Measurements from ENCODE around the gene NEURL1. TPM values are rescaled to one million over a fixed set of nuclear protein-coding genes. Genes with fewer than 3 reads are reported as not detected.

The NEURL1 gene
- total and polyA plus RNA-seq, 4 donors: 0.14 to 2.0 (median 0.74) TPM

DNA sequence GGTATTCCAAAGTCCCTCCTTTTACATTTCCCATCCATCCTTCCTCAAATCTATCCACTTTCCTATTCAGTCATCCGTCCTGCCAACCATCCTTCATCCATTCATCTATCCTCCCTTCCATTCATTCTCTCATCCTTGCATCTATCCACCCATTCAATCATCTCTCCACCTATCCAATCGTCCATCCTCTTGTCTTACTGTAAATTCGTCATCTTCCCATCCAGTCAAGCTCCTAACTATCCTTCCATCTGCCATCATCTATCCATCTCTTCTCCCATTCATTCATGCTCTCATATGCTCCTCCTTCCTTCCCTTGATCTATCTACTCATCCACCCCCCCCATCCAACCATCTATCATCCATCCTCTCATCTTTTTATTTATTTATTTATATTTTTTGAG is 19.4 kb upstream of the NEURL1 start:
- Histone ChIP-seq H3K9me3 (ENCODE audit: control insufficient read depth in 4 of 4, insufficient read depth in 3 of 4, low read length in 3 of 4) (no peaks in the 10 kb centered on the region), H3K4me3 (no peak overlapping the region), H3K27me3 (ENCODE audit: control insufficient read depth in 3 of 3, insufficient read depth in 3 of 3, low read length in 2 of 3) (no peaks in the 10 kb centered on the region), H3K36me3 (ENCODE audit: control insufficient read depth in 4 of 4, insufficient read depth in 4 of 4, low read length in 4 of 4) (no peaks in the 10 kb centered on the region), H3K27ac (ENCODE audit: low read depth in 1 of 2, low read length in 1 of 2) (no peak overlapping the region), H3K4me1 (ENCODE audit: control insufficient read depth in 5 of 5, insufficient read depth in 5 of 5, low read length in 5 of 5) (no peaks in the 10 kb centered on the region), H3K9ac (ENCODE audit: insufficient read depth in 1 of 2, low read length in 2 of 2) (no peak overlapping the region)
- 91 to 95% methylated on average over 3 of the region's 3 CpGs for WGBS, 2 donors
- ATAC-seq (ENCODE audit: insufficient read depth, low FRiP score) (no peak), DNase-seq (no peak)
- TF ChIP-seq, protein P1, sequence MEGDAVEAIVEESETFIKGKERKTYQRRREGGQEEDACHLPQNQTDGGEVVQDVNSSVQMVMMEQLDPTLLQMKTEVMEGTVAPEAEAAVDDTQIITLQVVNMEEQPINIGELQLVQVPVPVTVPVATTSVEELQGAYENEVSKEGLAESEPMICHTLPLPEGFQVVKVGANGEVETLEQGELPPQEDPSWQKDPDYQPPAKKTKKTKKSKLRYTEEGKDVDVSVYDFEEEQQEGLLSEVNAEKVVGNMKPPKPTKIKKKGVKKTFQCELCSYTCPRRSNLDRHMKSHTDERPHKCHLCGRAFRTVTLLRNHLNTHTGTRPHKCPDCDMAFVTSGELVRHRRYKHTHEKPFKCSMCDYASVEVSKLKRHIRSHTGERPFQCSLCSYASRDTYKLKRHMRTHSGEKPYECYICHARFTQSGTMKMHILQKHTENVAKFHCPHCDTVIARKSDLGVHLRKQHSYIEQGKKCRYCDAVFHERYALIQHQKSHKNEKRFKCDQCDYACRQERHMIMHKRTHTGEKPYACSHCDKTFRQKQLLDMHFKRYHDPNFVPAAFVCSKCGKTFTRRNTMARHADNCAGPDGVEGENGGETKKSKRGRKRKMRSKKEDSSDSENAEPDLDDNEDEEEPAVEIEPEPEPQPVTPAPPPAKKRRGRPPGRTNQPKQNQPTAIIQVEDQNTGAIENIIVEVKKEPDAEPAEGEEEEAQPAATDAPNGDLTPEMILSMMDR (IDR thresholded peaks at IDR 0.05; ENCODE audit: control extremely low read depth, extremely low read depth): no peak

DNA sequence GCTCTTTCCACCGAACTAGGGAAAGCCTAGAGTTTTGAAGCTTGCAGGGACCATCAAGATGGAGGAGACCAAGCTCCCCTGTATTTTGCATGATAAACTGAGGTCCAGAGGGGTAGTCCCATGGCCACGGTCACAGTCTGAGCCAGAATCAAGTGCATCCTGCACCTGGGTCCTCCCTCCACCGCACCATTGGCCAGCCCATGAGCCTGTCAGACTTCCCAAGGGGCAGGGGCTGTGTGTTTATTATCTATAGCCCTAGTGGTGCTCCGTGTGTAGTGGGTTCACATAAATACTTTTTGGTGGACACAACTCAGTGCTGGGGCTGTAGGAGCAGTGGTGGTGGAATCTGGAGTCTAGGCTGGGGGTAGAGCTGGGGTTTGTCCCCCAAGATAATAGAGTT is 18.1 kb upstream of the NEURL1 start:
- H3K36me3 ChIP-seq (ENCODE audit: control insufficient read depth in 4 of 4, insufficient read depth in 4 of 4, low read length in 4 of 4): no peaks in the 10 kb centered on the region
- DNase-seq: no peak
- no peak overlapping the region for H3K4me3 ChIP-seq
- TF ChIP-seq, protein P1 (IDR thresholded peaks at IDR 0.05; ENCODE audit: control extremely low read depth, extremely low read depth): no peak
- H3K27me3 ChIP-seq (ENCODE audit: control insufficient read depth in 3 of 3, insufficient read depth in 3 of 3, low read length in 2 of 3): no peaks in the 10 kb centered on the region
- no peak for ATAC-seq (ENCODE audit: insufficient read depth, low FRiP score)
- 80 to 88% methylated on average over 4 of the region's 4 CpGs for WGBS, 2 donors
- no peak overlapping the region for H3K27ac ChIP-seq (ENCODE audit: low read depth in 1 of 2, low read length in 1 of 2)
- H3K9me3 ChIP-seq (ENCODE audit: control insufficient read depth in 4 of 4, insufficient read depth in 3 of 4, low read length in 3 of 4): no peaks in the 10 kb centered on the region
- H3K4me1 ChIP-seq (ENCODE audit: control insufficient read depth in 5 of 5, insufficient read depth in 5 of 5, low read length in 5 of 5): no peaks in the 10 kb centered on the region
- H3K9ac ChIP-seq (ENCODE audit: insufficient read depth in 1 of 2, low read length in 2 of 2): no peak overlapping the region

DNA sequence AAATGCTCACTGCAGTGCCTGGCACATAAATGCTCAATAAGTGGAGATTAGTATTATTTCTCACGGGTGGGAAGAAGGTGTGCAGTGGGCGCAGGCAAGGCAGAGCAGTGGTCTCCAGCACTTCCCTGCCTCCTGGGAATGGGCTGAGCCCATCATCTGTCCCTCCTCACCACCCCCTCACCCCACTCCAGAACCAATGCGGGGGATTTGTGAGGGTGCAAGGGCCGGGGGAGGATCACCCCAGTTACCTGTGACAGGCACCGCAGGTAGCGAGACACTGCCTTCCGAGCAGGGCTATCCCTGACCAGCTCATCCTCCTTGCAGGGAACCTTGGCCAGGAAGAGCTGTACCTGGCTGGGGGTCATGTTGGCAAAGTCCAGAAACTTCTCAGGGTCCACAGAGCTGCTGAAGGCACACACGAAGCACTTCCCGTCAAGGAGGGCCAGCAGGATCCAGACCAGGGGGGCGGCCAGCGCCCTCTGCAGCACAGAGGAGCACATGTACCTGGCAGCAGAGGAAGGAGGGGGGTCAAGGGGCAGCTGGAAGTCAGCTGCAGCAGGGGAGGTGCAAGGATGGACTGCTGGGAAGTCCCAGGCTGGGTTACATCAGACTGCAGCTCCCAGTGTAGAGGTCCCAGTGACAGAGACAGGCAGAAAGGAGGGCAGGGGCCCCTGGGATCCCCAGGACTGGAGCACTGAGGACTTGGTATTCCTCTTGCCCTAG is 17.3 kb upstream of the NEURL1 start:
- Histone ChIP-seq H3K4me1 (ENCODE audit: control insufficient read depth in 5 of 5, insufficient read depth in 5 of 5, low read length in 5 of 5) (no peaks in the 10 kb centered on the region), H3K9ac (ENCODE audit: insufficient read depth in 1 of 2, low read length in 2 of 2) (no peak overlapping the region), H3K4me3 (no peak overlapping the region), H3K36me3 (ENCODE audit: control insufficient read depth in 4 of 4, insufficient read depth in 4 of 4, low read length in 4 of 4) (no peaks in the 10 kb centered on the region), H3K27me3 (ENCODE audit: control insufficient read depth in 3 of 3, insufficient read depth in 3 of 3, low read length in 2 of 3) (no peaks in the 10 kb centered on the region), H3K9me3 (ENCODE audit: control insufficient read depth in 4 of 4, insufficient read depth in 3 of 4, low read length in 3 of 4) (no peaks in the 10 kb centered on the region), H3K27ac (ENCODE audit: low read depth in 1 of 2, low read length in 1 of 2) (no peak overlapping the region)
- WGBS, 2 donors: 71 to 73% methylated on average over 11 of the region's 11 CpGs
- TF ChIP-seq, protein P1 (IDR thresholded peaks at IDR 0.05; ENCODE audit: control extremely low read depth, extremely low read depth): no peak
- ATAC-seq (ENCODE audit: insufficient read depth, low FRiP score) (no peak), DNase-seq (no peak)

DNA sequence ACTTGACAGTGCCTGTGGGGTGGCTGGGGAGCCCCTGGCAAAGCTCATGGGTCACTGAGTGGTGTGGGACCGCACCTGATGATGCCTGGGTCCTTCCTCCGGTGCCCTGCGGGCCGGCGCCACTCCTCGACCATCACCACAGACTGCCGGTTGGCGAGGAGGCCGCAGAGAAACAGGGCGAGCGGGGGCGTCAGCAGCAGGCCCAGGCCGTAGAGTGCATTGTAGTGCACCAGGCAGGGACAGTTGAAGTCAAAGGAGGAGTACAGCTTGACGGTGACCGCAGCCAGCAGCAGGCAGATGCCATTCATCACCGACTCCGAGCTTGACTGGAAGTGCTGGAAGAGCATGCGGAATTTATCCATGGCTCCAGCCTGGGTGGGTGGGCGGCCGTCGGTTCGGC is 14.8 kb upstream of the NEURL1 start:
- TF ChIP-seq, protein P1 (IDR thresholded peaks at IDR 0.05; ENCODE audit: control extremely low read depth, extremely low read depth): no peak
- no peaks in the 10 kb centered on the region for H3K9me3 ChIP-seq (ENCODE audit: control insufficient read depth in 4 of 4, insufficient read depth in 3 of 4, low read length in 3 of 4)
- DNase-seq (no peak), ATAC-seq (ENCODE audit: insufficient read depth, low FRiP score) (no peak)
- H3K27me3 ChIP-seq (ENCODE audit: control insufficient read depth in 3 of 3, insufficient read depth in 3 of 3, low read length in 2 of 3): no peaks in the 10 kb centered on the region
- 87 to 95% methylated on average over 22 of the region's 22 CpGs for WGBS, 2 donors
- no peak overlapping the region for H3K27ac ChIP-seq (ENCODE audit: low read depth in 1 of 2, low read length in 1 of 2)
- H3K4me3 ChIP-seq: no peak overlapping the region
- H3K9ac ChIP-seq (ENCODE audit: insufficient read depth in 1 of 2, low read length in 2 of 2): no peak overlapping the region
- H3K4me1 ChIP-seq (ENCODE audit: control insufficient read depth in 5 of 5, insufficient read depth in 5 of 5, low read length in 5 of 5): no peaks in the 10 kb centered on the region
- no peaks in the 10 kb centered on the region for H3K36me3 ChIP-seq (ENCODE audit: control insufficient read depth in 4 of 4, insufficient read depth in 4 of 4, low read length in 4 of 4)
